ENCODE results near the gene RFX1.

RFX1 gene

DNA sequence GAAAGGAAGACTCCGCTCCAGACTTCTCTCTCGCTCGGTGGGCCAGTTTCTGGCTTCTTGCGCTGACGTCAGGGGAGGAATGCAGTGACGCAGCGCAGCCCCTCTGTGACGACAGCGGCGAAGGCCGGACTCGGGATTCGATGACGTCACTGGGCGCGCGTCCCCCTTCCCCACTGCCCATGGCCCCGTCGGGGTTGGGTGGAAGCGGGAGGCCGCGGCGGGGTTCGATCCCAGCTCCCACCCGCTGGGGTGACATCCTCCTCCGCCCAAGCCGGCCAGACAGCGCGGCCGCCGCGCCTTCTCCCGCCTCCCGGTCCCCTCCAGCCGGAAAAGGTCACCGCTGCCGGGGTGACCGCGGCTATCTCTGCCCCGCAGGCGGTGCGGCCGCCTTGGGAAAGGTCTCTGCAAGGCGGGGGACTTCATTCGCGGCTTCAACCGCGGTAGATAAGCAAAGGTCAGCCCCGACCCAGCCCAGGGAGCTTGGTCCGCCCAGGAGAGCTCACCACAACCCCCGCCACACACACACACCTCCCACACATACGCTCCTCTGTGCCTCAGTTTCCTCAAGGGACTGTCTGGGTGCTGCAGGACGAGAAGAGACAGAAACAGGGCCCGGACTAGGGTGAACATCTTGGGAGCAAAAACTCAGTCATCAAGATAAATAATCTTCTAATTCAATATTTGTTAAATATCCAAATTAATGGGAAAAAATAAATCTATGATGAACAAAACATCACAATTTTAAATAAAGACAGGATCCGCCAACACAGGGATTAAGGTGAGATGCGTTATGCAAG is 844 bp upstream of the RFX1 start (continued):
- TF ChIP-seq SP7 (tag by site-specific recombination; IDR thresholded peaks at IDR 0.05), result peak; percentile 96
- TF ChIP-seq ZNF473 (tag by site-specific recombination; IDR thresholded peaks at IDR 0.05), result no peak
- peak; percentile 72 for TF ChIP-seq GLIS1 (tag by site-specific recombination; IDR thresholded peaks at IDR 0.05)
- peak; percentile 94 for TF ChIP-seq ZNF785 (tag by site-specific recombination; IDR thresholded peaks at IDR 0.05)
- peak; percentile 100 for TF ChIP-seq ZBTB21 (tag by site-specific recombination; IDR thresholded peaks at IDR 0.05)
- no peak for TF ChIP-seq HOXD13 (CRISPR knock-in tag; IDR thresholded peaks at IDR 0.05; ENCODE audit: borderline replicate concordance)
- TF ChIP-seq INSM2 (tag by site-specific recombination; IDR thresholded peaks at IDR 0.05), result peak; percentile 81
- TF ChIP-seq OSR2 (tag by site-specific recombination; IDR thresholded peaks at IDR 0.05), result 0 out of 2 replicates have a peak, but pooled peaks have one; percentile 20
- TF ChIP-seq ZNF623 (tag by site-specific recombination; IDR thresholded peaks at IDR 0.05), result 0 out of 2 replicates have a peak, but pooled peaks have one; percentile 21
- peak; percentile 95 for TF ChIP-seq ZFP69B (tag by site-specific recombination; IDR thresholded peaks at IDR 0.05)
- TF ChIP-seq ZNF677 (tag by site-specific recombination; IDR thresholded peaks at IDR 0.05), result no peak
- no peak for TF ChIP-seq ZNF549 (tag by site-specific recombination; IDR thresholded peaks at IDR 0.05)
- peak; percentile 38; the same call in 1 of the 2 replicates for TF ChIP-seq ZNF707 (tag by site-specific recombination; IDR thresholded peaks at IDR 0.05)
- TF ChIP-seq PRDM1 (tag by site-specific recombination; IDR thresholded peaks at IDR 0.05), result no peak; the same call in 1 of the 2 replicates
- TF ChIP-seq ZNF792 (tag by site-specific recombination; IDR thresholded peaks at IDR 0.05), result peak; percentile 91
- TF ChIP-seq ZBTB48 (tag by site-specific recombination; IDR thresholded peaks at IDR 0.05), result 0 out of 2 replicates have a peak, but pooled peaks have one; percentile 63
- no peak for TF ChIP-seq ZNF837 (tag by site-specific recombination; IDR thresholded peaks at IDR 0.05)
- TF ChIP-seq ZNF660 (tag by site-specific recombination; IDR thresholded peaks at IDR 0.05), result peak; percentile 81
- TF ChIP-seq ZNF629 (tag by site-specific recombination; IDR thresholded peaks at IDR 0.05), result peak; percentile 100
- TF ChIP-seq ZNF529 (tag by site-specific recombination; IDR thresholded peaks at IDR 0.05; ENCODE audit: insufficient replicate concordance), result no peak
- TF ChIP-seq, protein P1, sequence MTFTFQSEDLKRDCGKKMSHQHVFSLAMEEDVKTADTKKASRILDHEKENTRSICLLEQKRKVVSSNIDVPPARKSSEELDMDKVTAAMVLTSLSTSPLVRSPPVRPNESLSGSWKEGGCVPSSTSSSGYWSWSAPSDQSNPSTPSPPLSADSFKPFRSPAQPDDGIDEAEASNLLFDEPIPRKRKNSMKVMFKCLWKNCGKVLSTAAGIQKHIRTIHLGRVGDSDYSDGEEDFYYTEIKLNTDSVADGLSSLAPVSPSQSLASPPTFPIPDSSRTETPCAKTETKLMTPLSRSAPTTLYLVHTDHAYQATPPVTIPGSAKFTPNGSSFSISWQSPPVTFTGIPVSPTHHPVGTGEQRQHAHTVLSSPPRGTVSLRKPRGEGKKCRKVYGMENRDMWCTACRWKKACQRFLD (tag by site-specific recombination; IDR thresholded peaks at IDR 0.05), result no peak
- peak; percentile 96 for TF ChIP-seq ZSCAN30 (tag by site-specific recombination; IDR thresholded peaks at IDR 0.05)
- TF ChIP-seq ZNF302 (tag by site-specific recombination; IDR thresholded peaks at IDR 0.05; ENCODE audit: low read depth), result no peak
- peak; percentile 64 for TF ChIP-seq ZFHX2 (tag by site-specific recombination; conservative IDR thresholded peaks at IDR 0.05)
- TF ChIP-seq MEIS1 (CRISPR knock-in tag; IDR thresholded peaks at IDR 0.05; ENCODE audit: borderline replicate concordance), result no peak
- TF ChIP-seq, protein P2, sequence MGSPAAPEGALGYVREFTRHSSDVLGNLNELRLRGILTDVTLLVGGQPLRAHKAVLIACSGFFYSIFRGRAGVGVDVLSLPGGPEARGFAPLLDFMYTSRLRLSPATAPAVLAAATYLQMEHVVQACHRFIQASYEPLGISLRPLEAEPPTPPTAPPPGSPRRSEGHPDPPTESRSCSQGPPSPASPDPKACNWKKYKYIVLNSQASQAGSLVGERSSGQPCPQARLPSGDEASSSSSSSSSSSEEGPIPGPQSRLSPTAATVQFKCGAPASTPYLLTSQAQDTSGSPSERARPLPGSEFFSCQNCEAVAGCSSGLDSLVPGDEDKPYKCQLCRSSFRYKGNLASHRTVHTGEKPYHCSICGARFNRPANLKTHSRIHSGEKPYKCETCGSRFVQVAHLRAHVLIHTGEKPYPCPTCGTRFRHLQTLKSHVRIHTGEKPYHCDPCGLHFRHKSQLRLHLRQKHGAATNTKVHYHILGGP (tag by site-specific recombination; IDR thresholded peaks at IDR 0.05), result no peak
- TF ChIP-seq, protein P3, sequence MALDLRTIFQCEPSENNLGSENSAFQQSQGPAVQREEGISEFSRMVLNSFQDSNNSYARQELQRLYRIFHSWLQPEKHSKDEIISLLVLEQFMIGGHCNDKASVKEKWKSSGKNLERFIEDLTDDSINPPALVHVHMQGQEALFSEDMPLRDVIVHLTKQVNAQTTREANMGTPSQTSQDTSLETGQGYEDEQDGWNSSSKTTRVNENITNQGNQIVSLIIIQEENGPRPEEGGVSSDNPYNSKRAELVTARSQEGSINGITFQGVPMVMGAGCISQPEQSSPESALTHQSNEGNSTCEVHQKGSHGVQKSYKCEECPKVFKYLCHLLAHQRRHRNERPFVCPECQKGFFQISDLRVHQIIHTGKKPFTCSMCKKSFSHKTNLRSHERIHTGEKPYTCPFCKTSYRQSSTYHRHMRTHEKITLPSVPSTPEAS (tag by site-specific recombination; IDR thresholded peaks at IDR 0.05), result peak; percentile 65
- no peak for TF ChIP-seq ZNF202 (tag by site-specific recombination; IDR thresholded peaks at IDR 0.05; ENCODE audit: borderline replicate concordance)
- peak; percentile 63; the same call in 1 of the 2 replicates for TF ChIP-seq ZNF10 (tag by site-specific recombination; IDR thresholded peaks at IDR 0.05)
- peak; percentile 76 for TF ChIP-seq ZNF843 (tag by site-specific recombination; IDR thresholded peaks at IDR 0.05)
- TF ChIP-seq ZNF670 (tag by site-specific recombination; IDR thresholded peaks at IDR 0.05; ENCODE audit: low read depth), result no peak
- peak; percentile 93 for TF ChIP-seq ZNF610 (tag by site-specific recombination; IDR thresholded peaks at IDR 0.05; ENCODE audit: borderline replicate concordance)
- TF ChIP-seq, protein P4, sequence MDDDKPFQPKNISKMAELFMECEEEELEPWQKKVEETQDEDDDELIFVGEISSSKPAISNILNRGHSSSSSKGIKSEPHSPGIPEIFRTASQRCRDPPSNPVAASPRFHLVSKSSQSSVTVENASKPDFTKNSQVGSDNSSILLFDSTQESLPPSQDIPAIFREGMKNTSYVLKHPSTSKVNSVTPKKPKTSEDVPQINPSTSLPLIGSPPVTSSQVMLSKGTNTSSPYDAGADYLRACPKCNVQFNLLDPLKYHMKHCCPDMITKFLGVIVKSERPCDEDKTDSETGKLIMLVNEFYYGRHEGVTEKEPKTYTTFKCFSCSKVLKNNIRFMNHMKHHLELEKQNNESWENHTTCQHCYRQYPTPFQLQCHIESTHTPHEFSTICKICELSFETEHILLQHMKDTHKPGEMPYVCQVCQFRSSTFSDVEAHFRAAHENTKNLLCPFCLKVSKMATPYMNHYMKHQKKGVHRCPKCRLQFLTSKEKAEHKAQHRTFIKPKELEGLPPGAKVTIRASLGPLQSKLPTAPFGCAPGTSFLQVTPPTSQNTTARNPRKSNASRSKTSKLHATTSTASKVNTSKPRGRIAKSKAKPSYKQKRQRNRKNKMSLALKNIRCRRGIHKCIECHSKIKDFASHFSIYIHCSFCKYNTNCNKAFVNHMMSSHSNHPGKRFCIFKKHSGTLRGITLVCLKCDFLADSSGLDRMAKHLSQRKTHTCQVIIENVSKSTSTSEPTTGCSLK (tag by site-specific recombination; IDR thresholded peaks at IDR 0.05), result no peak
- TF ChIP-seq ZFP3 (tag by site-specific recombination; IDR thresholded peaks at IDR 0.05; ENCODE audit: low read depth), result no peak
